ENCODE results near the gene SAMD11. TPM values are rescaled to one million over a fixed set of nuclear protein-coding genes. Genes with fewer than 3 reads are reported as not detected.

SAMD11 gene
- polyA plus RNA-seq, 1 of the 3 experiments (the other 2 are of a cell fraction) = 2.1 TPM

- Histone ChIP-seq H3F3A (replicated peaks; ENCODE audit: insufficient read depth) (peaks cover 4% of the 10 kb centered on the region), H3K9me3 (no peaks in the 10 kb centered on the region), H3K27me3 (ENCODE audit: insufficient read depth) (no peaks in the 10 kb centered on the region), H4K20me1 (ENCODE audit: insufficient read depth) (0 out of 2 replicates have a peak, but pooled peaks cover 7% of the 10 kb centered on the region), H3K4me1 (ENCODE audit: control insufficient read depth in 1 of 2, insufficient read depth in 2 of 2, low read depth in 1 of 2, low read length in 1 of 2) (peaks cover 8 to 41% of the 10 kb centered on the region in 2 experiments; a peak in 2 of 4 replicates), H3K79me2 (ENCODE audit: insufficient read depth) (peaks cover 5% of the 10 kb centered on the region; the same call in 1 of the 2 replicates), H3K4me2 (peak overlapping the region; percentile 78; the same call in 1 of the 2 replicates), H3K36me3 (replicated peaks in 1 of 2; ENCODE audit: control insufficient read depth in 1 of 2, insufficient read depth in 2 of 2, low read length in 1 of 2) (no peaks in the 10 kb centered on the region), H3K27ac (ENCODE audit: low read depth in 2 of 2, low read length in 1 of 2) (no peak overlapping the region), H3K4me3 (ENCODE audit: low read depth in 2 of 2, low read length in 1 of 2) (peak overlapping the region; percentile 49 to 51; a peak in 3 of 4 replicates), H3K9me2 (no peaks in the 10 kb centered on the region), H2AFZ (ENCODE audit: low read depth) (no peak overlapping the region), H3K9ac (no peak overlapping the region; the same call in 1 of the 2 replicates)
- peak; percentile 67 for DNase-seq
- WGBS (ENCODE audit: low lambda C conversion rate) = 3% methylated on average over 23 of the region's 98 CpGs
- ChIA-PET POLR2A (interaction anchor here (0.9 to 2.1 kb wide), 2 partner anchors 16 to 19 kb away, joined by 3 to 8 read pairs; no protein-coding TSS in a partner anchor), CTCF (interaction anchor here (1.0 to 3.2 kb wide), 6 partner anchors 9 to 60 kb away, joined by 3 to 19 read pairs (median 4); no protein-coding TSS in a partner anchor)
- TF ChIP-seq, protein P1, sequence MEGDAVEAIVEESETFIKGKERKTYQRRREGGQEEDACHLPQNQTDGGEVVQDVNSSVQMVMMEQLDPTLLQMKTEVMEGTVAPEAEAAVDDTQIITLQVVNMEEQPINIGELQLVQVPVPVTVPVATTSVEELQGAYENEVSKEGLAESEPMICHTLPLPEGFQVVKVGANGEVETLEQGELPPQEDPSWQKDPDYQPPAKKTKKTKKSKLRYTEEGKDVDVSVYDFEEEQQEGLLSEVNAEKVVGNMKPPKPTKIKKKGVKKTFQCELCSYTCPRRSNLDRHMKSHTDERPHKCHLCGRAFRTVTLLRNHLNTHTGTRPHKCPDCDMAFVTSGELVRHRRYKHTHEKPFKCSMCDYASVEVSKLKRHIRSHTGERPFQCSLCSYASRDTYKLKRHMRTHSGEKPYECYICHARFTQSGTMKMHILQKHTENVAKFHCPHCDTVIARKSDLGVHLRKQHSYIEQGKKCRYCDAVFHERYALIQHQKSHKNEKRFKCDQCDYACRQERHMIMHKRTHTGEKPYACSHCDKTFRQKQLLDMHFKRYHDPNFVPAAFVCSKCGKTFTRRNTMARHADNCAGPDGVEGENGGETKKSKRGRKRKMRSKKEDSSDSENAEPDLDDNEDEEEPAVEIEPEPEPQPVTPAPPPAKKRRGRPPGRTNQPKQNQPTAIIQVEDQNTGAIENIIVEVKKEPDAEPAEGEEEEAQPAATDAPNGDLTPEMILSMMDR (IDR thresholded peaks at IDR 0.05) = no peak
- TF ChIP-seq ZBTB33 (IDR thresholded peaks at IDR 0.05; ENCODE audit: borderline replicate concordance, low read depth) = no peak
- TF ChIP-seq GABPA (IDR thresholded peaks at IDR 0.05; ENCODE audit: low read depth) = no peak
- no peak for TF ChIP-seq TEAD4 (IDR thresholded peaks at IDR 0.05; ENCODE audit: borderline replicate concordance, insufficient read depth)
- TF ChIP-seq RAD21 (IDR thresholded peaks at IDR 0.05; ENCODE audit: low read length) = no peak
- no peak for TF ChIP-seq IRF3 (IDR thresholded peaks at IDR 0.05; ENCODE audit: low read depth, low read length)
- TF ChIP-seq MEF2A (IDR thresholded peaks at IDR 0.05; ENCODE audit: borderline replicate concordance, low read depth) = no peak
- no peak for TF ChIP-seq TCF12 (IDR thresholded peaks at IDR 0.05)
- no peak for TF ChIP-seq USF2 (IDR thresholded peaks at IDR 0.05; ENCODE audit: borderline replicate concordance, low read depth, low read length)
- TF ChIP-seq ELF1 (IDR thresholded peaks at IDR 0.05) = no peak
- no peak for TF ChIP-seq TAF1 (IDR thresholded peaks at IDR 0.05; ENCODE audit: borderline replicate concordance, low read depth, low read length)
- TF ChIP-seq YY1 (IDR thresholded peaks at IDR 0.05; ENCODE audit: low read depth) = no peak
- TF ChIP-seq USF1 (IDR thresholded peaks at IDR 0.05; ENCODE audit: borderline replicate concordance, low read depth) = no peak
- no peak for TF ChIP-seq FOSL2 (IDR thresholded peaks at IDR 0.05; ENCODE audit: borderline replicate concordance, low read depth)
Observed at GRCh38 chr1:923991-924655, 400 bp downstream of the SAMD11 start.
